Pancreas (tissue), 10 donors: ENCODE data around the gene PACS2. TPM values are rescaled to one million over a fixed set of nuclear protein-coding genes. Genes with fewer than 3 reads are reported as not detected.

Source experiments
- ATAC-seq, 4 donors: fragments of 200-7000 bp; cut with Tn5 transposase; one replicate each; pipeline versions ENCODE4 v1.8.0 to v1.9.1; 2020; ENCODE audit warnings: mild to moderate bottlenecking in 4 of 4, moderate library complexity in 4 of 4
- DNase-seq, 6 donors: peaks; one replicate each; pipeline ENCODE4 v3.0.0-alpha.2; 2020
- FAIRE-seq: peaks from 2 replicates; lab custom pipeline; 2012; peaks lifted over from hg19 to GRCh38; lab: Jason Lieb, UNC
- H3K27ac ChIP-seq, 4 donors: fragments of 200-600 bp; sonication (generic); 1 replicate in 3 of 4; 2 replicates in 1 of 4; pipeline versions ENCODE4 v1.5.0 to v1.8.0; 2020
- H3K27me3 ChIP-seq, 4 donors: fragments of 200-600 bp; one replicate each; pipeline ENCODE4 v1.8.0; 2021
- H3K36me3 ChIP-seq, 3 donors: fragments of 200-600 bp; sonication (generic) in 1 of 3; one replicate each; pipeline versions ENCODE4 v1.5.0 to v1.8.0; 2020 to 2021
- H3K4me1 ChIP-seq, 3 donors: fragments of 200-600 bp; one replicate each; pipeline ENCODE4 v1.8.0; 2021
- H3K4me3 ChIP-seq, 4 donors: fragments of 200-600 bp; sonication (generic) in 2 of 4; one replicate each; pipeline versions ENCODE4 v1.5.0 to v1.8.0; 2020 to 2021
- H3K9me3 ChIP-seq, 4 donors: fragments of 200-600 bp; one replicate each; pipeline ENCODE4 v1.8.0; 2021
- WGBS, 2 donors: extraction: QIAGEN DNeasy Blood & Tissue Kit; methylation state at CpG; one replicate each; pipeline ENCODE4 v1.1.7; 2013; 5-methylcytosine and 5-hydroxymethylcytosine counted together
- intact Hi-C, 3 donors: fragments of 100-400 bp; cut with DNase I; formaldehyde crosslinking; loops; one replicate each; pipeline versions ENCODE4 v1.11.1 to v1.14.2; 2022
- polyA plus RNA-seq, 2 donors: library from polyadenylated mRNA; stranded (reverse); fragments of 200-250 nt; gene quantifications; one replicate each; pipeline ENCODE4 v1.2.3, GENCODE V29; 2013
- total RNA-seq, 6 donors: library from RNA; stranded (reverse); fragmentation: NEBNext Ultra II Directional in 4 of 6; extraction: Animal tissue kit (Norgen Biotek cat#: 25700) in 4 of 6; gene quantifications; one replicate each; pipeline versions ENCODE4 v1.2.1 to v1.2.4, GENCODE V29; 2021 to 2023
- TF ChIP-seq, protein P1 (sequence below), 4 donors: fragments of 200-600 bp; sonication (generic) in 3 of 4; IDR thresholded peaks; one replicate each; pipeline versions ENCODE4 v1.5.0 to v1.8.0; 2021; ENCODE audit warnings: antibody characterized with exemption in 4 of 4
- donor health status: healthy with polysubstance abuse.
- donor health status: DM: no; HTN: no; CAD: no; lungs with moderate emphysema.
- donor health status: DM: no; HTN: no; CAD: no.
- donor health status: control.
- donor health status: control.
- donor health status: Bipolar disorder and iron deficiency.
- donor health status: DM: yes; HTN: yes; CAD: no.
- donor health status: DM: no; HTN: no; CAD: no.
- donor health status: DM: no; HTN: no; CAD: no.
- donor health status: DM: yes; HTN: yes; CAD: no.

PACS2 gene
- total and polyA plus RNA-seq, 8 donors = 36.9 to 128 (median 49.3) TPM

DNA sequence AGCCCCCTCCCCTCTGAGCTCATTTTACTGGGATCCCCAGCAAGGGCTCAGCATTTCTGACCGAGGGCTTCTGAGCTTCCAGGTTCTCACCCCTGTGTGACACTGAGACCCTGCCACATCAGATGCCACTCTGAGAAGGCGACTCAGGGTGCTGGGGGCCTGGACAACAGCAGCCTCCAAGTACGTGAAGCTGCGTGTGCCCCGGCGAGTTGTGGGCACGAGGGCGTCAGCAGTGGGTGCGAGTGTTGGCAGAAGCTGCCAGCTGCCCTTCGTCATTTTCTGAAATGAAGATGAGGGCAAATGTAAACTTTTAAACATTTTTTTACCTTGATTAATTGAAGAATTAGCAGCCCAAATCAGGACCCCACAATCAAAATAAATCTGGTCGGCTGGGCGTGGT, 51.1 kb downstream of the PACS2 start:
- intact Hi-C loops = no loop called here
- DNase-seq = no peak
- 96% methylated on average over 12 of the region's 12 CpGs for WGBS, 2 donors

DNA sequence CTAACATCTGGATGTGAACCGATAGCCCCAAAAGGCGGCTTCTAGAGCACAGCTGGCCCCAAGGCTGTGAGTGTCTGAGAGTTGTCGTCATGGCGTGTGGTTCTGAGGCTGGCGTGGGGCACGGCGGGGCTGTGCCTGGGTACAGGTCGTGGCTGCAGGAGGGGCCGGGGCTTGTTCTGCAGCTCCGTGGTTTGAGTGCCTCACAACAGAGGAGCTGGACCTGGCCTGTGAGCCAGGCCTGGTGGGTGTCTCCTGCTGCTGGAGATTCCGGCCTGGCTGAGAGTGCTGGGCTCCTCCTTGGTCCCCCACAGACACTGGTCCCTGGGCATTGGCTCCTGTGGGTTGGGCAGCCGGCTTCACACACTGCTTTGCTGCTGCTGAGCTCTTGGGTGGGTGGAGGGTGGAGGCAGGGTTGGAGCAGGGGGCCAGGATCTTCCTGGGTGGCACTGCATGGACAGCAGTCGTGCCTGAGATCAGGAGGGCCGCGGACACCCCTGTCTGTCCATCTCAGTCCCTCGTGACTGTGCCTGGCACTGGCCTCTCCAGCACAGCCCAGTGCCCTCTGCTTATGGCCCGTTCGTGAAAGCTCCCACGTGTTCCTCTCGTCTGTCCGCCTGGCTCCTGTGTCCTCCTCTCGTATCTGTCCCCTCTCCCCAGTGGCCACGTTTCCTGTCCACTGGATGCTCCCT, 52.0 kb downstream of the PACS2 start:
- DNase-seq (peak in 1 of 6 donors; percentile 14), FAIRE-seq (no peak), ATAC-seq (no peak)
- TF ChIP-seq, protein P1, sequence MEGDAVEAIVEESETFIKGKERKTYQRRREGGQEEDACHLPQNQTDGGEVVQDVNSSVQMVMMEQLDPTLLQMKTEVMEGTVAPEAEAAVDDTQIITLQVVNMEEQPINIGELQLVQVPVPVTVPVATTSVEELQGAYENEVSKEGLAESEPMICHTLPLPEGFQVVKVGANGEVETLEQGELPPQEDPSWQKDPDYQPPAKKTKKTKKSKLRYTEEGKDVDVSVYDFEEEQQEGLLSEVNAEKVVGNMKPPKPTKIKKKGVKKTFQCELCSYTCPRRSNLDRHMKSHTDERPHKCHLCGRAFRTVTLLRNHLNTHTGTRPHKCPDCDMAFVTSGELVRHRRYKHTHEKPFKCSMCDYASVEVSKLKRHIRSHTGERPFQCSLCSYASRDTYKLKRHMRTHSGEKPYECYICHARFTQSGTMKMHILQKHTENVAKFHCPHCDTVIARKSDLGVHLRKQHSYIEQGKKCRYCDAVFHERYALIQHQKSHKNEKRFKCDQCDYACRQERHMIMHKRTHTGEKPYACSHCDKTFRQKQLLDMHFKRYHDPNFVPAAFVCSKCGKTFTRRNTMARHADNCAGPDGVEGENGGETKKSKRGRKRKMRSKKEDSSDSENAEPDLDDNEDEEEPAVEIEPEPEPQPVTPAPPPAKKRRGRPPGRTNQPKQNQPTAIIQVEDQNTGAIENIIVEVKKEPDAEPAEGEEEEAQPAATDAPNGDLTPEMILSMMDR (IDR thresholded peaks at IDR 0.05) = no peak
- WGBS, 2 donors = 92 to 93% methylated on average over 21 to 23 of the region's 23 CpGs
- Histone ChIP-seq H3K4me3 (no peak overlapping the region), H3K9me3 (no peaks in the 10 kb centered on the region), H3K4me1 (no peaks in the 10 kb centered on the region), H3K36me3 (peaks cover 0 to 25% (median 5%) of the 10 kb centered on the region in 3 donors), H3K27me3 (no peaks in the 10 kb centered on the region), H3K27ac (no peak overlapping the region)
- intact Hi-C loops = no loop called here

More for the DNA sequence above, 51.1 kb downstream of the PACS2 start:
- ATAC-seq = no peak
- no peaks in the 10 kb centered on the region for H3K9me3 ChIP-seq
- no peaks in the 10 kb centered on the region for H3K27me3 ChIP-seq
- H3K4me3 ChIP-seq = no peak overlapping the region
- H3K27ac ChIP-seq = no peak overlapping the region
- peaks cover 0 to 32% (median 5%) of the 10 kb centered on the region in 3 donors for H3K36me3 ChIP-seq
- TF ChIP-seq, protein P1 (IDR thresholded peaks at IDR 0.05) = no peak
- no peak for FAIRE-seq
- no peaks in the 10 kb centered on the region for H3K4me1 ChIP-seq

DNA sequence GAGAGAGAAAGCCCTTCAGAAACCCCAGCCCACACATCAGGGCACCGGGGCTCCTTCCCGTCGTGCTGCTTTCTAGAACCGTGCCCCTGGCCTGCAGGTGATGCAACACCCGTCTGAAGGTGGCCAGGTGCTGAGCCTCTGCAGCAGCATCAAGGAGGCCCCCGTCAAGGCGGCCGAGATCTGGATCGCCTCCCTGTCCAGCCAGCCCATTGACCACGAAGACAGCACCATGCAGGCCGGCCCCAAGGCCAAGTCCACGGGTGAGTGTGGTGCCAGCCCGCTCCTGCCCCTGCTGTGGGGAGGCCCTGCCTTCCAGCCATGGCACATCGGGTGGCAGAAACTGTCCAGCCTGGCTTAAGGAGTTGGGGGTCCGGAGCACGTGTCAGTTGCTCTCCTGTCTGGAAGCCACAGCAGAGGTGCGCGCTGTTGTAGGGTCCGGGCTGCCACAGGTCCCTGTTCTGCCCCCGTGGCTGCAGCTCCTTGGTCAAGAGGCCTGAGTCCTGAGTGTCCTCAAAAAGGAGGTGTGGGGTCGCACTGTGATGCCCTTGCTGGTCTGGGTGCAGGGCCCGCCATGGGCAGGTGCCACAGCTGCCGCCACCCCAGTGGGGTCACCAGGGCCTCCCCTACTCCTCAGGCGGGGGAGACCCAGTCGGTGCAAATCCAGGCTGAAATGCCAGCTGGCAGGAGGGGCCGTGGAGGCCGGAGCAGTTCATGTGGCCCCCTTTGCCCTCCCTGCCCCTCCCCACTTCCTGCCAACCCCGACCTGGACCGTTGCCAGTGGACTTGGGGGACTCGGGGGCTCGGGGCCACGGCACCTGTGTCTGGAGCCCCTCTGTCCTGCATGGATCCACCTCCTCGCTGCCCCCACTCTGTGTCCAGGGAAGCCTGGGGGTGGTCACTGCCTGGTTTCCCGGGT, 52.8 kb downstream of the PACS2 start:
- peaks cover 0 to 25% (median 5%) of the 10 kb centered on the region in 3 donors for H3K36me3 ChIP-seq
- H3K27me3 ChIP-seq = no peaks in the 10 kb centered on the region
- 90 to 91% methylated on average over 34 of the region's 34 CpGs for WGBS, 2 donors
- no peak overlapping the region for H3K4me3 ChIP-seq
- H3K4me1 ChIP-seq = no peaks in the 10 kb centered on the region
- TF ChIP-seq, protein P1 (IDR thresholded peaks at IDR 0.05) = no peak
- no peak for FAIRE-seq
- DNase-seq = peak in 3 of 6 donors; percentile 49 to 84 (median 55)
- intact Hi-C loops = no loop called here
- H3K9me3 ChIP-seq = no peaks in the 10 kb centered on the region
- no peak overlapping the region for H3K27ac ChIP-seq
- no peak for ATAC-seq

GRCh38 chr14:105368032-105368417, 53.5 kb downstream of the PACS2 start:
- peaks cover 0 to 25% (median 5%) of the 10 kb centered on the region in 3 donors for H3K36me3 ChIP-seq
- FAIRE-seq = no peak
- no peaks in the 10 kb centered on the region for H3K27me3 ChIP-seq
- H3K4me3 ChIP-seq = no peak overlapping the region
- ATAC-seq = no peak
- intact Hi-C loops = no loop called here
- no peaks in the 10 kb centered on the region for H3K4me1 ChIP-seq
- H3K27ac ChIP-seq = no peak overlapping the region
- no peaks in the 10 kb centered on the region for H3K9me3 ChIP-seq
- 96% methylated on average over 18 to 20 of the region's 20 CpGs for WGBS, 2 donors
- DNase-seq = peak in 2 of 6 donors; percentile 20 to 71
- TF ChIP-seq, protein P1 (IDR thresholded peaks at IDR 0.05) = no peak
